CD14-positive monocyte (primary cell): ENCODE data around the gene RECQL5. TPM values are rescaled to one million over a fixed set of nuclear protein-coding genes. Genes with fewer than 3 reads are reported as not detected.
A peak's percentile ranks its signal among the peaks of the same experiment; 100 is the strongest.
"Not testable (repeated sequence)": the region's sequence is repeated elsewhere in the genome, so short reads cannot be mapped to it uniquely, and the experiment has no call there.

Source experiments
- DNase-seq, 3 donors: peaks; one replicate each; pipeline ENCODE4 v3.0.0-alpha.2; 2011 to 2022
- H2AFZ ChIP-seq: 2 replicates; pipeline ENCODE4 v1.6.0; 2012; ENCODE audit warnings: mild to moderate bottlenecking, low read depth, low read length, inconsistent platforms; ENCODE audit not compliant: insufficient read depth, poor library complexity, severe bottlenecking
- H3K27ac ChIP-seq, 2 donors: 1 replicate in 1 of 2; 2 replicates in 1 of 2; pipeline ENCODE4 v1.5.1; 2012 to 2013; ENCODE audit warnings: low read length in 2 of 2, control low read depth in 1 of 2, inconsistent platforms in 1 of 2, low read depth in 1 of 2, mild to moderate bottlenecking in 1 of 2
- H3K27me3 ChIP-seq, 2 donors: one replicate each; pipeline versions ENCODE4 v1.6.0 to v1.6.1; 2011 to 2013; ENCODE audit warnings: low read length in 2 of 2; ENCODE audit not compliant: control insufficient read depth in 2 of 2, insufficient read depth in 2 of 2
- H3K36me3 ChIP-seq, 2 donors: replicated peaks in 1 of 2; 1 replicate in 1 of 2; 2 replicates in 1 of 2; pipeline versions ENCODE4 v1.5.1 to v1.6.1; 2012 to 2013; ENCODE audit warnings: low read length in 2 of 2, control low read depth in 1 of 2, inconsistent platforms in 1 of 2, mild to moderate bottlenecking in 1 of 2; ENCODE audit not compliant: insufficient read depth in 2 of 2, control insufficient read depth in 1 of 2
- H3K4me1 ChIP-seq, 2 donors: 1 replicate in 1 of 2; 2 replicates in 1 of 2; pipeline versions ENCODE4 v1.5.1 to v1.6.1; 2012 to 2013; ENCODE audit warnings: low read length in 2 of 2, control low read depth in 1 of 2, inconsistent platforms in 1 of 2, mild to moderate bottlenecking in 1 of 2, moderate library complexity in 1 of 2; ENCODE audit not compliant: insufficient read depth in 2 of 2, control insufficient read depth in 1 of 2
- H3K4me2 ChIP-seq: replicated peaks from 2 replicates; pipeline ENCODE3; 2012; ENCODE audit warnings: low read length, moderate library complexity, mild to moderate bottlenecking; ENCODE audit not compliant: poor library complexity, severe bottlenecking; ENCODE audit errors: extremely low read depth
- H3K4me3 ChIP-seq, 3 experiments: fragments of 200-600 bp in 1 of 3; sonication (generic) in 1 of 3; replicated peaks in 1 of 3; 1 replicate in 2 of 3; 2 replicates in 1 of 3; pipeline ENCODE4 v1.5.1; 2011 to 2013; ENCODE audit warnings: low read length in 3 of 3, mild to moderate bottlenecking in 3 of 3, control low read depth in 2 of 3, low read depth in 2 of 3, inconsistent platforms in 1 of 3, moderate library complexity in 1 of 3
- H3K79me2 ChIP-seq: 2 replicates; pipeline ENCODE4 v1.6.0; 2012; ENCODE audit warnings: mild to moderate bottlenecking, control low read depth, inconsistent platforms, low read length, moderate library complexity; ENCODE audit not compliant: insufficient read depth
- H3K9ac ChIP-seq: 2 replicates; pipeline ENCODE4 v1.6.0; 2017; ENCODE audit warnings: low read length, mild to moderate bottlenecking; ENCODE audit not compliant: insufficient read depth, poor library complexity, severe bottlenecking
- H3K9me3 ChIP-seq, 2 donors: replicated peaks in 1 of 2; 1 replicate in 1 of 2; 2 replicates in 1 of 2; pipeline versions ENCODE4 v1.5.1 to v1.6.1; 2012 to 2013; ENCODE audit warnings: low read length in 2 of 2, control low read depth in 1 of 2; ENCODE audit not compliant: control insufficient read depth in 1 of 2, insufficient read depth in 1 of 2
- H4K20me1 ChIP-seq: 2 replicates; pipeline ENCODE4 v1.6.0; 2012; ENCODE audit warnings: mild to moderate bottlenecking, low read length, control low read depth, moderate library complexity; ENCODE audit not compliant: insufficient read depth
- H3K27ac Mint-ChIP-seq, 7 donors: one replicate each; pipeline ENCODE4 v1.8.0; 2020; ENCODE audit warnings: mild to moderate bottlenecking in 7 of 7, mixed read lengths in 7 of 7, moderate library complexity in 6 of 7, inconsistent platforms in 2 of 7
- H3K27me3 Mint-ChIP-seq, 3 donors: one replicate each; pipeline ENCODE4 v1.8.0; 2021 to 2022; ENCODE audit warnings: low read depth in 3 of 3, mild to moderate bottlenecking in 3 of 3, mixed read lengths in 3 of 3, moderate library complexity in 3 of 3, inconsistent platforms in 1 of 3
- H3K36me3 Mint-ChIP-seq, 2 donors: one replicate each; pipeline ENCODE4 v1.8.0; 2020; ENCODE audit warnings: mixed read lengths in 2 of 2, inconsistent platforms in 1 of 2, mild to moderate bottlenecking in 1 of 2
- H3K4me1 Mint-ChIP-seq: one replicate; pipeline ENCODE4 v1.8.0; 2020; ENCODE audit warnings: mild to moderate bottlenecking, mixed read lengths
- H3K4me3 Mint-ChIP-seq, 2 donors: one replicate each; pipeline ENCODE4 v1.8.0; 2020; ENCODE audit warnings: mild to moderate bottlenecking in 2 of 2, mixed read lengths in 2 of 2, moderate library complexity in 1 of 2
- H3K9me3 Mint-ChIP-seq, 7 donors: one replicate each; pipeline ENCODE4 v1.8.0; 2020 to 2022; ENCODE audit warnings: mixed read lengths in 7 of 7, mild to moderate bottlenecking in 6 of 7, moderate library complexity in 6 of 7, inconsistent platforms in 2 of 7
- WGBS: methylation state at CpG from one replicate; pipeline ENCODE4 v1.1.5; 2013; ENCODE audit warnings: missing lambda C conversion rate; ENCODE audit not compliant: insufficient coverage; 5-methylcytosine and 5-hydroxymethylcytosine counted together
- intact Hi-C, 2 donors: fragments of 100-400 bp; cut with micrococcal nuclease; formaldehyde crosslinking; loops; one replicate each; pipeline versions ENCODE4 v1.15.0 to v1.15.1; 2023
- polyA plus RNA-seq, 3 donors: library from polyadenylated mRNA; depleted of rRNA in 1 of 3; unstranded in 2 of 3; stranded (reverse) in 1 of 3; fragments of 300-500 nt in 2 of 3; fragments of >200 nt in 1 of 3; fragmentation: Illumina TruSeq in 2 of 3; gene quantifications; 1 replicate in 2 of 3; 2 replicates in 1 of 3; pipeline ENCODE4 v1.2.3, GENCODE V29; 2012 to 2021
- TF ChIP-seq, protein P1 (sequence below): fragments of 200-600 bp; IDR thresholded peaks from one replicate; pipeline ENCODE4 v1.8.0; 2022; ENCODE audit warnings: antibody characterized with exemption, mild to moderate bottlenecking

RECQL5 gene
- polyA plus RNA-seq, 3 donors = 3.1 to 27.7 (median 4.4) TPM

DNA sequence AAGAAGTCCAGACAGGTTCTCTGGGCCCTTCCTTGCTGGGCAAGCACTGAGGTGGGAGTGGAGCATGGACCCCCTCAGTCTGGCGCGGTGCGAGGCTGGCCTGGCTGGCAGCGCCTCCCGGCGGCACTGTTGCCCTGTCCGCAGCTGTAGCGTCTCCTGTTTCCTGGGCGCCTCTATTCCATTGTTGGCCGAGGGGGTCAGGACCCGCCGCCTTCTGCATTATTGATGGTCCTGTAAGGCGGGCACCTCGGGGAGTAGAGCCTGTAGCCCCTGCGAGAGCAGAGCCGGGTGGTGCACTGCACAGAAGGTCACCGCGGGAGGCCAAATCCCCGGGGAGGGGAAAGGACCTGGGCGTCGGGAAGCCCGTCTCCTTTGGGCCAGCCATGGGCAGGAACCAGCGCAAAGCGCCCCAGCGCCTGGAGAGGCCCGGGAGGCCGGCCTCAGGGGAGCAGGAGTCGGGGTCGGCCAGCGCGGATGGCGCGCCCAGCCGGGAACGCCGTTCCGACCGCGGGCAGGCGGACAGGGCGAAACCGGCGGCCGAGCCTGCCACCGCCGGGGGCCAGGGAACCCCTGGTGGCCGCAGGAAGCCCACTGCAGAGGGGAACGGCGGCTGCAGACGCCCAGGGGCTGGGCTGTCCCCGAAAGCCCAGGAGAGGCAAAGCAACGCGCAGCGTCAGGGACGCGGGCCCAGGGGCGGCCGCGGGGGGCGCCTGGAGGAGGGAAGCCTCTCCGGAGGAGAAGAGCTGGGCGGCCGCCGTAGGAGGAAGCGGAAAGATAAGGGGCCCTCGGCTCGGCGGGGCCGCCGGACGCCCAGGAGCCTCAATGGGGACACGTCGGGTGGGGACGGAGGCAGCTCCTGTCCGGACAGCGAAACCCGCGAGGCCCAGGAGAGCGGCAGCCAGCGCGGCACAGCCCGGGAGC lies 79.0 kb downstream of the RECQL5 start, which contains the start of gene MYO15B:
Gene MYO15B (plus strand): TSS at position 126 of the 921 bp plus-strand sequence. CDS start 258 bp downstream, at position 384.
- intact Hi-C loops = loop anchor here (2.0 to 10.0 kb wide), 4 partner anchors 71 to 323 kb away; partner anchors contain the start of genes TSEN54 (in 2 of the 2), CASKIN2 (in 1 of the 2), GGA3 (in 1 of the 2) and MRPS7 (in 1 of the 2)
- Histone ChIP-seq H3K27ac (peak within 1 kb of the TSS; percentile 88 to 89), H3K36me3 (peaks cover 14 to 27% of the 10 kb centered on the region in 2 donors), H2AFZ (peak within 1 kb of the TSS; percentile 92), H3K9me3 (no peaks in the 10 kb centered on the region), H4K20me1 (peaks cover 24% of the 10 kb centered on the region), H3K27me3 (no peaks in the 10 kb centered on the region), H3K4me2 (peak within 1 kb of the TSS; percentile 95), H3K79me2 (peaks cover 31% of the 10 kb centered on the region), H3K9ac (peak within 1 kb of the TSS; percentile 90), H3K4me3 (peak within 1 kb of the TSS; percentile 65 to 88 (median 80)), H3K4me1 (peaks cover 21 to 30% of the 10 kb centered on the region in 2 donors)
- Mint-ChIP-seq H3K9me3 (no peaks in the 10 kb centered on the region), H3K36me3 (peaks cover 3 to 20% of the 10 kb centered on the region in 2 donors), H3K4me3 (peak within 1 kb of the TSS; percentile 83 to 92), H3K27me3 (peaks cover 0 to 4% (median 2%) of the 10 kb centered on the region in 3 donors), H3K27ac (peak within 1 kb of the TSS; percentile 69 to 92 (median 77)), H3K4me1 (peaks cover 16% of the 10 kb centered on the region)
- peak; percentile 62 to 68 (median 63) for DNase-seq
- TF ChIP-seq, protein P1, sequence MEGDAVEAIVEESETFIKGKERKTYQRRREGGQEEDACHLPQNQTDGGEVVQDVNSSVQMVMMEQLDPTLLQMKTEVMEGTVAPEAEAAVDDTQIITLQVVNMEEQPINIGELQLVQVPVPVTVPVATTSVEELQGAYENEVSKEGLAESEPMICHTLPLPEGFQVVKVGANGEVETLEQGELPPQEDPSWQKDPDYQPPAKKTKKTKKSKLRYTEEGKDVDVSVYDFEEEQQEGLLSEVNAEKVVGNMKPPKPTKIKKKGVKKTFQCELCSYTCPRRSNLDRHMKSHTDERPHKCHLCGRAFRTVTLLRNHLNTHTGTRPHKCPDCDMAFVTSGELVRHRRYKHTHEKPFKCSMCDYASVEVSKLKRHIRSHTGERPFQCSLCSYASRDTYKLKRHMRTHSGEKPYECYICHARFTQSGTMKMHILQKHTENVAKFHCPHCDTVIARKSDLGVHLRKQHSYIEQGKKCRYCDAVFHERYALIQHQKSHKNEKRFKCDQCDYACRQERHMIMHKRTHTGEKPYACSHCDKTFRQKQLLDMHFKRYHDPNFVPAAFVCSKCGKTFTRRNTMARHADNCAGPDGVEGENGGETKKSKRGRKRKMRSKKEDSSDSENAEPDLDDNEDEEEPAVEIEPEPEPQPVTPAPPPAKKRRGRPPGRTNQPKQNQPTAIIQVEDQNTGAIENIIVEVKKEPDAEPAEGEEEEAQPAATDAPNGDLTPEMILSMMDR = peak; percentile 51
- under 1% methylated on average over 82 of the region's 82 CpGs for WGBS

DNA sequence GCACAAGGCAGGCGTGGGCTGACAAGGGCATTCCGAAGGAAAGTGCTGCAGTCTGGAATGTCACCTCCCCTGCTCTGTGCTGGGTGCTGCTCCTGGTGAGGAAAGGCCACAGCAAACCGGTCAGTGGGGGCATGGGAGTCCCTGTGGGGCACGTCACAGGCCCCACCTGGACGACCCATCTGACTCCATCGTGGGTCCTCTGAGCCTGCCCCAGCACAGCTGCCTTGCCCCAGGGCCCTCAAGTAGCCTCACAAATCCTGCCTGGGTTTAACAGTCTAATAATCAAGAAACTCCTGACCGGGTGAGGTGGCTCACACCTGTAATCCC lies 82.1 kb downstream of the RECQL5 start:
- H3K27me3 ChIP-seq = peaks cover 0 to 7% of the 10 kb centered on the region in 2 donors
- H3K4me3 ChIP-seq = no peak overlapping the region
- H2AFZ ChIP-seq = no peak overlapping the region
- H3K27ac Mint-ChIP-seq = peak overlapping the region in 2 of 7 donors; percentile 28 to 54
- H3K9ac ChIP-seq = no peak overlapping the region
- H3K79me2 ChIP-seq = peaks cover 13% of the 10 kb centered on the region
- H3K4me2 ChIP-seq = no peak overlapping the region
- H4K20me1 ChIP-seq = peaks cover 4% of the 10 kb centered on the region
- TF ChIP-seq, protein P1 = no peak
- 95% methylated on average over 7 of the region's 7 CpGs for WGBS
- peaks cover 0 to 11% of the 10 kb centered on the region in 2 donors for H3K9me3 ChIP-seq
- H3K27ac ChIP-seq = no peak overlapping the region
- H3K4me3 Mint-ChIP-seq = no peak overlapping the region
- H3K36me3 ChIP-seq = no peaks in the 10 kb centered on the region
- peaks cover 6 to 14% (median 9%) of the 10 kb centered on the region in 3 donors for H3K27me3 Mint-ChIP-seq
- H3K36me3 Mint-ChIP-seq = peaks cover 0 to 3% of the 10 kb centered on the region in 2 donors
- DNase-seq = no peak
- peaks cover 16% of the 10 kb centered on the region for H3K4me1 Mint-ChIP-seq
- H3K9me3 Mint-ChIP-seq = peaks cover 6 to 11% (median 10%) of the 10 kb centered on the region in 7 donors
- intact Hi-C loops = loop anchor here (5.0 to 10.0 kb wide), 3 partner anchors 68 to 320 kb away; partner anchors contain the start of genes CASKIN2 (in 1 of the 2), GGA3 (in 1 of the 2), MRPS7 (in 1 of the 2) and TSEN54 (in 1 of the 2)
- H3K4me1 ChIP-seq = peaks cover 18 to 23% of the 10 kb centered on the region in 2 donors

DNA sequence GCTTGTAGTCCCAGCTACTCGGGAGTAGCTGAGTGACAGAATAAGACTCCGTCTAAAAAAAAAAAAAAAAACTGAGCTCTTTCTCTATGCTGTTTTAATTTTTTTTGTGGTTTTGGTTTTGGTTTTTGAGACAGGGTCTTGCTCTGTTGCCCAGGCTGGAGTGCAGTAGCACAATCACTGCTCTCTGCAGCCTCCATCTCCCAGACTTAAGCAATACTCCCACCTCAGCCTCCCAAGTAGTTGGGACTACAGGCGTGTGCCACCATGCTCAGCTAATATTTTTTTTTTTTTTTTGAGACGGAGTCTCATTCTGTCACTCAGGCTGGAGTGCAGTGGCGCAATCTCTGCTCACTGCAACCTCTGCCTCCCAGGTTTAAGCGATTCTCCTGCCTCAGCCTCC lies 83.8 kb downstream of the RECQL5 start:
- Mint-ChIP-seq H3K4me1 (peaks cover 19% of the 10 kb centered on the region), H3K9me3 (peaks cover 9 to 12% (median 10%) of the 10 kb centered on the region in 7 donors), H3K27me3 (peaks cover 6 to 14% (median 9%) of the 10 kb centered on the region in 3 donors)
- H3K79me2 ChIP-seq, H3K9ac ChIP-seq, H2AFZ ChIP-seq, H3K4me3 Mint-ChIP-seq, H3K27ac Mint-ChIP-seq, DNase-seq, H3K27ac ChIP-seq, H3K27me3 ChIP-seq, H3K36me3 Mint-ChIP-seq, H3K4me2 ChIP-seq, H3K36me3 ChIP-seq, H4K20me1 ChIP-seq, H3K4me3 ChIP-seq: not testable (repeated sequence)
- WGBS = 90% methylated on average over 2 of the region's 6 CpGs
- intact Hi-C loops = loop anchor here in 1 of 2 donors (10.0 kb wide), 2 partner anchors 158 to 318 kb away; partner anchors contain the start of genes GGA3 and MRPS7
- H3K9me3 ChIP-seq = peaks cover 0 to 11% of the 10 kb centered on the region in 2 donors
- H3K4me1 ChIP-seq = peaks cover 9 to 14% of the 10 kb centered on the region in 2 donors
